Fibroblast of skin of abdomen (primary cell): ENCODE data around the gene LCN2. TPM values are rescaled to one million over a fixed set of nuclear protein-coding genes. Genes with fewer than 3 reads are reported as not detected.
"Not testable (repeated sequence)": the region's sequence is repeated elsewhere in the genome, so short reads cannot be mapped to it uniquely, and the experiment has no call there.

Source experiments
- DNase-seq: peaks from one replicate; pipeline ENCODE4 v3.0.0-alpha.2; 2013
- polyA plus RNA-seq, 2 experiments: library from polyadenylated mRNA; unstranded; fragments of 120-200 nt; gene quantifications; one replicate each; pipeline ENCODE4 v1.2.1, GENCODE V29; 2013; ENCODE audit not compliant: insufficient read length in 2 of 2

The LCN2 gene
- not detected for polyA plus RNA-seq (2013, experiment 1 of 2; ENCODE audit: insufficient read length)
- polyA plus RNA-seq (2013, experiment 2 of 2; ENCODE audit: insufficient read length): not detected

GRCh38 chr9:128149001-128149701, at the start of gene LCN2:
LCN2 (plus strand) TSS chr9:128149453; CDS start chr9:128149526, 73 bp downstream.
- no peak for DNase-seq

GRCh38 chr9:128099932-128100491, 49.2 kb upstream of the LCN2 start:
- DNase-seq: peak; percentile 18

GRCh38 chr9:128100581-128100980, 48.7 kb upstream of the LCN2 start:
- DNase-seq: no peak

GRCh38 chr9:128101231-128101661, 48.0 kb upstream of the LCN2 start:
- DNase-seq: no peak

GRCh38 chr9:128101690-128102089, 47.6 kb upstream of the LCN2 start:
- DNase-seq: no peak

GRCh38 chr9:128102196-128102595, 47.1 kb upstream of the LCN2 start:
- no peak for DNase-seq

- DNase-seq: no peak
Observed at GRCh38 chr9:128102861-128103588, 46.2 kb upstream of the LCN2 start.

- no peak for DNase-seq
Observed at GRCh38 chr9:128103589-128103962, 45.7 kb upstream of the LCN2 start.

- no peak for DNase-seq
Observed at GRCh38 chr9:128104171-128104618, 45.1 kb upstream of the LCN2 start.

GRCh38 chr9:128105538-128106175, 43.6 kb upstream of the LCN2 start:
- DNase-seq: no peak

- DNase-seq: no peak
Observed at GRCh38 chr9:128106181-128106939, 42.9 kb upstream of the LCN2 start.

- DNase-seq: no peak
Observed at GRCh38 chr9:128106940-128107467, 42.2 kb upstream of the LCN2 start.

GRCh38 chr9:128107468-128108268, 41.6 kb upstream of the LCN2 start:
- no peak for DNase-seq

- no peak for DNase-seq
Observed at GRCh38 chr9:128108269-128109049, 40.8 kb upstream of the LCN2 start.

GRCh38 chr9:128109050-128109709, 40.1 kb upstream of the LCN2 start:
- no peak for DNase-seq

- DNase-seq: not testable (repeated sequence)
Observed at GRCh38 chr9:128111726-128112125, 37.5 kb upstream of the LCN2 start.

- DNase-seq: no peak
Observed at GRCh38 chr9:128113526-128114325, 35.5 kb upstream of the LCN2 start.

GRCh38 chr9:128114326-128115186, 34.7 kb upstream of the LCN2 start:
- no peak for DNase-seq
